Measurements from ENCODE around the gene ZNF575.

GRCh38 chr19:43534305-43534815, 1.4 kb downstream of the ZNF575 start:
- no peak for TF ChIP-seq CTCF (IDR thresholded peaks at IDR 0.05; ENCODE audit: low read depth, low read length)
- no peak for TF ChIP-seq POLR2A (IDR thresholded peaks at IDR 0.05; ENCODE audit: extremely low read depth, insufficient read length)
- no peak for TF ChIP-seq MAX (IDR thresholded peaks at IDR 0.05; ENCODE audit: low read depth, low read length)

Measured in NB4 (cell line).